Cardiac septum (tissue), 1 donor: ENCODE results near the gene KCNB1. TPM values are rescaled to one million over a fixed set of nuclear protein-coding genes. Genes with fewer than 3 reads are reported as not detected.

Experiments
- DNase-seq: peaks from one replicate; pipeline ENCODE4 v3.0.0-alpha.2; 2020; ENCODE audit warnings: low spot score
- intact Hi-C: fragments of 100-400 bp; cut with DNase I; formaldehyde crosslinking; loops from one replicate; pipeline ENCODE4 v1.14.0; 2022
- total RNA-seq: library from RNA; stranded (reverse); fragmentation: NEBNext Ultra II Directional; extraction: Animal tissue kit (Norgen Biotek cat#: 25700); gene quantifications from one replicate; pipeline ENCODE4 v1.2.1, GENCODE V29; 2021
- donor health status: DM: no; HTN: no; CAD: no.

KCNB1 gene
- total RNA-seq, 1 donor from 2014 or later, result 0.38 TPM

- intact Hi-C loops, result no loop called here
- no peak for DNase-seq
Observed at GRCh38 chr20:49380337-49380780, 102.1 kb downstream of the KCNB1 start.

GRCh38 chr20:49379338-49379737 lies 103.1 kb downstream of the KCNB1 start:
- intact Hi-C loops, result no loop called here

GRCh38 chr20:49377326-49377725 lies 105.1 kb downstream of the KCNB1 start:
- intact Hi-C loops, result loop anchor here (2.0 kb wide), 1 partner anchor 29 kb away; no protein-coding TSS in a partner anchor
- DNase-seq, result no peak

More at GRCh38 chr20:49379338-49379737, 103.1 kb downstream of the KCNB1 start:
- DNase-seq, result no peak

- intact Hi-C loops, result no loop called here
Observed at GRCh38 chr20:49375170-49375569, 107.3 kb downstream of the KCNB1 start.

GRCh38 chr20:49372095-49372734 lies 110.3 kb downstream of the KCNB1 start:
- DNase-seq, result no peak
- intact Hi-C loops, result no loop called here

More at GRCh38 chr20:49375170-49375569, 107.3 kb downstream of the KCNB1 start:
- no peak for DNase-seq

- DNase-seq, result no peak
- intact Hi-C loops, result no loop called here
Observed at GRCh38 chr20:49368596-49368995, 113.9 kb downstream of the KCNB1 start.

GRCh38 chr20:49367113-49367512 lies 115.4 kb downstream of the KCNB1 start:
- intact Hi-C loops, result no loop called here
- DNase-seq, result no peak

GRCh38 chr20:49366687-49367086 lies 115.8 kb downstream of the KCNB1 start:
- DNase-seq, result no peak
- intact Hi-C loops, result no loop called here

- DNase-seq, result no peak
- intact Hi-C loops, result no loop called here
Observed at GRCh38 chr20:49361862-49362660, 120.4 kb downstream of the KCNB1 start.

- DNase-seq, result no peak
- intact Hi-C loops, result no loop called here
Observed at GRCh38 chr20:49360242-49360968, 122.1 kb downstream of the KCNB1 start.

- no peak for DNase-seq
- intact Hi-C loops, result no loop called here
Observed at GRCh38 chr20:49356676-49357075, 125.8 kb downstream of the KCNB1 start.

GRCh38 chr20:49354673-49355072 lies 127.8 kb downstream of the KCNB1 start:
- no peak for DNase-seq
- intact Hi-C loops, result no loop called here

GRCh38 chr20:49353348-49353747 lies 129.1 kb downstream of the KCNB1 start:
- intact Hi-C loops, result no loop called here
- DNase-seq, result no peak

- DNase-seq, result no peak
- intact Hi-C loops, result no loop called here
Observed at GRCh38 chr20:49352751-49353150, 129.7 kb downstream of the KCNB1 start.

GRCh38 chr20:49351775-49352174 lies 130.7 kb downstream of the KCNB1 start:
- no peak for DNase-seq
- intact Hi-C loops, result no loop called here

- DNase-seq, result no peak
- intact Hi-C loops, result loop anchor here (2.0 kb wide), 1 partner anchor 27 kb away; no protein-coding TSS in a partner anchor
Observed at GRCh38 chr20:49349694-49350252, 132.7 kb downstream of the KCNB1 start.

GRCh38 chr20:49349078-49349477 lies 133.4 kb downstream of the KCNB1 start:
- intact Hi-C loops, result loop anchor here (2.0 kb wide), 1 partner anchor 28 kb away; no protein-coding TSS in a partner anchor
- DNase-seq, result no peak

GRCh38 chr20:49348563-49348962 lies 133.9 kb downstream of the KCNB1 start:
- DNase-seq, result no peak
- intact Hi-C loops, result loop anchor here (2.0 kb wide), 1 partner anchor 28 kb away; no protein-coding TSS in a partner anchor

- intact Hi-C loops, result no loop called here
- DNase-seq, result no peak
Observed at GRCh38 chr20:49347156-49347555, 135.3 kb downstream of the KCNB1 start.

- intact Hi-C loops, result no loop called here
Observed at GRCh38 chr20:49346682-49347081, 135.8 kb downstream of the KCNB1 start.

More at GRCh38 chr20:49346682-49347081, 135.8 kb downstream of the KCNB1 start:
- DNase-seq, result no peak
